HepG2 (cell line): ENCODE results near the gene SNX21. TPM values are rescaled to one million over a fixed set of nuclear protein-coding genes. Genes with fewer than 3 reads are reported as not detected.
A peak's percentile ranks its signal among the peaks of the same experiment; 100 is the strongest.

ENCODE experiments used
- CBX5 ChIP-seq: sonication (generic); formaldehyde crosslinking; IDR thresholded peaks from 2 replicates; pipeline ENCODE4 v1.4.0; 2020; ENCODE audit warnings: missing genetic modification reagents, borderline replicate concordance
- ELF1 ChIP-seq: sonication (generic); formaldehyde crosslinking; IDR thresholded peaks from 2 replicates; pipeline ENCODE4 v1.4.0; 2020; ENCODE audit warnings: missing genetic modification reagents
- GABPB1 ChIP-seq: IDR thresholded peaks from 2 replicates; pipeline ENCODE4 v1.6.1; 2016; ENCODE audit warnings: mild to moderate bottlenecking, missing genetic modification reagents, moderate library complexity, missing compliant biosample characterization
- KDM4B ChIP-seq: sonication (generic); formaldehyde crosslinking; IDR thresholded peaks from 2 replicates; pipeline ENCODE4 v1.4.0; 2020; ENCODE audit warnings: missing genetic modification reagents
- KLF9 ChIP-seq: IDR thresholded peaks from 2 replicates; pipeline ENCODE4 v1.6.1; 2016; ENCODE audit warnings: low read depth
- MED13 ChIP-seq: sonication (generic); formaldehyde crosslinking; IDR thresholded peaks from 2 replicates; pipeline ENCODE4 v1.5.0; 2020; ENCODE audit warnings: missing genetic modification reagents
- MYNN ChIP-seq: sonication (generic); formaldehyde crosslinking; IDR thresholded peaks from 2 replicates; pipeline ENCODE4 v1.4.0; 2020; ENCODE audit warnings: mild to moderate bottlenecking, low read depth, missing genetic modification reagents
- PHF21A ChIP-seq: sonication (generic); formaldehyde crosslinking; IDR thresholded peaks from 2 replicates; pipeline ENCODE4 v1.5.0; 2020; ENCODE audit warnings: mild to moderate bottlenecking, missing genetic modification reagents
- REST ChIP-seq, 2 experiments: IDR thresholded peaks; 2 replicates each; pipeline ENCODE4 v1.6.1; 2011 to 2012; ENCODE audit warnings: low read length in 2 of 2, borderline replicate concordance in 1 of 2, low read depth in 1 of 2, mild to moderate bottlenecking in 1 of 2, moderate library complexity in 1 of 2
- SP1 ChIP-seq, 2 experiments: fragments of 450-650 bp in 1 of 2; sonication (generic) in 1 of 2; formaldehyde crosslinking in 1 of 2; IDR thresholded peaks; 2 replicates each; pipeline versions ENCODE4 v1.4.0 to v1.6.1; 2016 to 2020; ENCODE audit warnings: missing genetic modification reagents in 1 of 2
- TP53 ChIP-seq: sonication (generic); formaldehyde crosslinking; conservative IDR thresholded peaks from 2 replicates; pipeline ENCODE4 v1.4.0; 2020; ENCODE audit warnings: missing genetic modification reagents
- TSC22D2 ChIP-seq: sonication (generic); formaldehyde crosslinking; IDR thresholded peaks from 2 replicates; pipeline ENCODE4 v1.5.1; 2020; ENCODE audit warnings: missing genetic modification reagents, mild to moderate bottlenecking, borderline replicate concordance
- ZNF205 ChIP-seq: IDR thresholded peaks from 2 replicates; pipeline ENCODE4 v1.6.1; 2018; ENCODE audit warnings: missing biosample characterization, missing genetic modification reagents
- ZNF234 ChIP-seq: sonication (generic); formaldehyde crosslinking; conservative IDR thresholded peaks from 2 replicates; pipeline ENCODE4 v1.5.1; 2020; ENCODE audit warnings: mild to moderate bottlenecking, missing genetic modification reagents
- ZNF318 ChIP-seq: sonication (generic); formaldehyde crosslinking; IDR thresholded peaks from 2 replicates; pipeline ENCODE4 v1.4.0; 2020; ENCODE audit warnings: mild to moderate bottlenecking, missing genetic modification reagents
- ZNF546 ChIP-seq: sonication (generic); formaldehyde crosslinking; conservative IDR thresholded peaks from 2 replicates; pipeline ENCODE4 v1.8.1; 2023; ENCODE audit warnings: mild to moderate bottlenecking, missing genetic modification reagents
- ZNF569 ChIP-seq: sonication (generic); formaldehyde crosslinking; IDR thresholded peaks from 2 replicates; pipeline ENCODE4 v1.5.0; 2020; ENCODE audit warnings: mild to moderate bottlenecking, missing genetic modification reagents, moderate library complexity, borderline replicate concordance
- polyA plus RNA-seq, 8 experiments: library from polyadenylated mRNA; depleted of rRNA in 3 of 8; stranded (reverse) in 7 of 8; unstranded in 1 of 8; fragments of >200 nt; fragmentation: Illumina TruSeq in 4 of 8; extraction: Trizol in 4 of 8; gene quantifications; 2 replicates each; pipeline versions ENCODE4 v1.2.1 to v1.2.3, GENCODE V29; 2011 to 2016; ENCODE audit warnings: low read depth in 4 of 8, missing spikeins in 1 of 8, mixed read lengths in 1 of 8; ENCODE audit not compliant: insufficient read depth in 1 of 8
- total RNA-seq, 5 experiments: library from RNA; depleted of rRNA; stranded (reverse); fragments of >200 nt; fragmentation: Illumina TruSeq; extraction: Trizol; gene quantifications; 2 replicates each; pipeline ENCODE4 v1.2.3, GENCODE V29; 2016; ENCODE audit warnings: low read depth in 1 of 5

Gene SNX21
- total and polyA plus RNA-seq, 2 of the 13 experiments (the other 11 are each of a cell fraction or from before 2014, with no cell fraction given), result 7.7 to 12.8 TPM

- TF ChIP-seq REST (IDR thresholded peaks at IDR 0.05; ENCODE audit: borderline replicate concordance in 1 of 2, low read depth in 1 of 2, low read length in 2 of 2) (peak in 1 of 2 experiments; percentile 66; a peak in 2 of 4 replicates), ZNF569 (no peak), ELF1 (CRISPR knock-in tag) (peak; percentile 96), TP53 (CRISPR knock-in tag) (0 out of 2 replicates have a peak, but pooled peaks have one; percentile 57), ZNF318 (no peak), CBX5 (no peak; the same call in 1 of the 2 replicates), KDM4B (CRISPR knock-in tag) (0 out of 2 replicates have a peak, but pooled peaks have one; percentile 8), GABPB1 (CRISPR knock-in tag) (peak; percentile 99), TSC22D2 (no peak; the same call in 1 of the 2 replicates), KLF9 (CRISPR knock-in tag) (no peak; the same call in 1 of the 2 replicates), PHF21A (CRISPR knock-in tag) (peak; percentile 89), MYNN (CRISPR knock-in tag) (peak; percentile 85; the same call in 1 of the 2 replicates), ZNF546 (CRISPR knock-in tag) (peak; percentile 81; the same call in 1 of the 2 replicates), MED13 (CRISPR knock-in tag) (no peak; the same call in 1 of the 2 replicates), ZNF205 (0 out of 2 replicates have a peak, but pooled peaks have one; percentile 42), SP1 (IDR thresholded peaks at IDR 0.05) (no peak), SP1 (CRISPR knock-in tag; IDR thresholded peaks at IDR 0.05) (peak; percentile 57), ZNF234 (CRISPR knock-in tag) (no peak)
Observed at GRCh38 chr20:45857114-45857881, 23.7 kb downstream of the SNX21 start, which contains the start of the genes ACOT8 and ZSWIM3 (continued).
